Measurements from ENCODE around the gene SLC6A20. TPM values are rescaled to one million over a fixed set of nuclear protein-coding genes. Genes with fewer than 3 reads are reported as not detected.

The SLC6A20 gene
- total RNA-seq, 2 donors from 2014 or later: not detected

- Histone ChIP-seq H3K9me3 (no peaks in the 10 kb centered on the region), H3K36me3 (peaks cover 49% of the 10 kb centered on the region), H3K27ac (no peak overlapping the region), H3K27me3 (no peaks in the 10 kb centered on the region), H3K4me1 (peaks cover 0 to 6% of the 10 kb centered on the region in 2 donors), H3K4me3 (no peak overlapping the region)
- no peak for TF ChIP-seq CTCF (IDR thresholded peaks at IDR 0.05)
- no peak for DNase-seq (ENCODE audit: low spot score)
These were observed 84.4 kb downstream of the SLC6A20 start for GRCh38 chr3:45711931-45712330.

GRCh38 chr3:45705839-45706808, 90.2 kb downstream of the SLC6A20 start:
- DNase-seq (ENCODE audit: low spot score): no peak
- H3K4me3 ChIP-seq: no peak overlapping the region
- H3K27ac ChIP-seq: no peak overlapping the region
- no peaks in the 10 kb centered on the region for H3K9me3 ChIP-seq
- peaks cover 0 to 5% of the 10 kb centered on the region in 2 donors for H3K4me1 ChIP-seq
- TF ChIP-seq CTCF (IDR thresholded peaks at IDR 0.05): no peak
- no peaks in the 10 kb centered on the region for H3K27me3 ChIP-seq
- H3K36me3 ChIP-seq: peaks cover 50% of the 10 kb centered on the region

Other genes with a start within 250 kb of the SLC6A20 start
- gene LIMD1, start 201.8 kb downstream of the SLC6A20 start, total RNA-seq: 10 to 100 TPM; 15.8 to 19.4 TPM
- gene SACM1L, start 107.1 kb downstream of the SLC6A20 start, total RNA-seq: 10 to 100 TPM; 16.6 to 18.7 TPM
- 1 to 10 TPM; 8.3 to 8.9 TPM for gene LZTFL1, start 45.6 kb upstream of the SLC6A20 start, total RNA-seq
- gene CCR9, start 90.0 kb upstream of the SLC6A20 start, total RNA-seq: not detected
- 1 to 10 TPM in 1 of 2 donors, not detected in 1; 1.2 TPM for gene CXCR6, start 146.9 kb upstream of the SLC6A20 start, total RNA-seq
- 100 to 1,000 TPM in 1 of 2 donors, 10 to 100 TPM in 1; 67.2 to 116 TPM for gene FYCO1, start 199.3 kb upstream of the SLC6A20 start, total RNA-seq
- not detected for gene XCR1, start 230.9 kb upstream of the SLC6A20 start, total RNA-seq